AG10803 (cell line): Measurements from ENCODE around the gene CES3.

ENCODE experiments used
- DNase-seq: peaks from one replicate; pipeline ENCODE4 v3.0.0; 2010; ENCODE audit warnings: low read depth
- H3K4me3 ChIP-seq: 2 replicates; pipeline ENCODE4 v1.5.1; 2011; ENCODE audit warnings: mild to moderate bottlenecking, low read length, control low read depth
- CTCF ChIP-seq: conservative IDR thresholded peaks from 2 replicates; pipeline ENCODE4 v1.5.1; 2011; ENCODE audit warnings: mild to moderate bottlenecking, low read length, control low read depth, inconsistent platforms

Gene CES3

GRCh38 chr16:67019171-67019570, 58.1 kb downstream of the CES3 start:
- TF ChIP-seq CTCF = no peak
- no peak overlapping the region for H3K4me3 ChIP-seq
- DNase-seq = no peak

- TF ChIP-seq CTCF = no peak
- DNase-seq = no peak
- no peak overlapping the region for H3K4me3 ChIP-seq
Observed at GRCh38 chr16:67021321-67021720, 60.3 kb downstream of the CES3 start.

GRCh38 chr16:67022531-67023214, 61.6 kb downstream of the CES3 start:
- no peak for TF ChIP-seq CTCF
- peak; percentile 61 for DNase-seq
- H3K4me3 ChIP-seq = no peak overlapping the region

- no peak for DNase-seq
- H3K4me3 ChIP-seq = no peak overlapping the region
- TF ChIP-seq CTCF = no peak
Observed at GRCh38 chr16:67023689-67024088, 62.6 kb downstream of the CES3 start.
